Smooth muscle cell (in vitro differentiated cells): ENCODE data around the gene PRDM4. TPM values are rescaled to one million over a fixed set of nuclear protein-coding genes. Genes with fewer than 3 reads are reported as not detected.

Experiments
- DNase-seq: peaks from one replicate; lab custom pipeline; 2025; ENCODE audit not compliant: unreplicated experiment; lab: John Stamatoyannopoulos, UW
- H2AFZ ChIP-seq: fragments of 200-600 bp; sonication (generic); 2 replicates; pipeline ENCODE4 v1.6.0; 2016; ENCODE audit warnings: antibody characterized with exemption, low read depth, mild to moderate bottlenecking
- H3F3A ChIP-seq: fragments of 200-600 bp; sonication (generic); 2 replicates; pipeline ENCODE4 v1.6.0; 2017; ENCODE audit warnings: antibody characterized with exemption, low read depth
- H3K27ac ChIP-seq: fragments of 200-600 bp; sonication (generic); 2 replicates; pipeline ENCODE4 v1.5.1; 2016; ENCODE audit warnings: low read depth, mild to moderate bottlenecking
- H3K27me3 ChIP-seq: fragments of 200-600 bp; sonication (generic); 2 replicates; pipeline ENCODE4 v1.6.1; 2016; ENCODE audit warnings: low read depth, mild to moderate bottlenecking
- H3K36me3 ChIP-seq: fragments of 200-600 bp; sonication (generic); 2 replicates; pipeline ENCODE4 v1.5.1; 2016; ENCODE audit warnings: low read depth
- H3K4me1 ChIP-seq: fragments of 200-600 bp; sonication (generic); 2 replicates; pipeline ENCODE4 v1.5.1; 2016; ENCODE audit warnings: low read depth
- H3K4me2 ChIP-seq: fragments of 200-600 bp; sonication (generic); 2 replicates; pipeline ENCODE4 v1.6.0; 2016; ENCODE audit warnings: mild to moderate bottlenecking
- H3K4me3 ChIP-seq: fragments of 200-600 bp; sonication (generic); 2 replicates; pipeline ENCODE4 v1.5.1; 2016; ENCODE audit warnings: mild to moderate bottlenecking
- H3K79me2 ChIP-seq: fragments of 200-600 bp; sonication (generic); 2 replicates; pipeline ENCODE4 v1.6.0; 2016; ENCODE audit warnings: low read depth, mild to moderate bottlenecking
- H3K9ac ChIP-seq: fragments of 200-600 bp; sonication (generic); 2 replicates; pipeline ENCODE4 v1.6.0; 2016; ENCODE audit warnings: low read depth
- H3K9me3 ChIP-seq: fragments of 200-600 bp; sonication (generic); replicated peaks from 2 replicates; pipeline ENCODE4 v1.5.1; 2016; ENCODE audit warnings: low read depth
- H4K20me1 ChIP-seq: fragments of 200-600 bp; sonication (generic); 2 replicates; pipeline ENCODE4 v1.6.0; 2016; ENCODE audit warnings: low read depth
- CTCF ChIP-seq: fragments of 200-600 bp; sonication (generic); IDR thresholded peaks from 2 replicates; pipeline ENCODE4 v1.5.1; 2017; ENCODE audit warnings: borderline replicate concordance, mild to moderate bottlenecking, antibody characterized with exemption; ENCODE audit not compliant: insufficient read depth, poor library complexity, severe bottlenecking
- WGBS: methylation state at CpG from one replicate; pipeline ENCODE4 v1.1.7; 2016; ENCODE audit warnings: low lambda C conversion rate; 5-methylcytosine and 5-hydroxymethylcytosine counted together
- polyA plus RNA-seq: library from polyadenylated mRNA; unstranded; fragments of >200 nt; fragmentation: Nextera tagmentation; extraction: Ambion mirVana; gene quantifications from 2 replicates; pipeline ENCODE4 v1.2.1, GENCODE V29; 2016
- total RNA-seq: library from RNA; depleted of rRNA; stranded (reverse); fragments of >200 nt; gene quantifications from 2 replicates; pipeline ENCODE4 v1.2.3, GENCODE V29; 2014

The PRDM4 gene
- total and polyA plus RNA-seq, 2 experiments from 2014 or later, result 19.1 to 26.2 TPM

GRCh38 chr12:107765316-107765715 lies 4.4 kb upstream of the PRDM4 start:
- Histone ChIP-seq H3K4me2 (no peak overlapping the region), H3K9me3 (no peaks in the 10 kb centered on the region), H3K79me2 (peaks cover 3% of the 10 kb centered on the region), H3K27ac (no peak overlapping the region), H2AFZ (no peak overlapping the region), H3K4me1 (peaks cover 5% of the 10 kb centered on the region), H3K36me3 (no peaks in the 10 kb centered on the region), H4K20me1 (no peaks in the 10 kb centered on the region), H3F3A (peaks cover 6% of the 10 kb centered on the region), H3K27me3 (no peaks in the 10 kb centered on the region), H3K9ac (no peak overlapping the region), H3K4me3 (no peak overlapping the region)
- no peak for TF ChIP-seq CTCF
- DNase-seq, result no peak
- WGBS, result 82% methylated on average over 1 of the region's 1 CpG

- Histone ChIP-seq H2AFZ (no peak overlapping the region), H3K4me1 (peaks cover 10% of the 10 kb centered on the region), H3K9me3 (no peaks in the 10 kb centered on the region), H3F3A (peaks cover 6% of the 10 kb centered on the region), H3K27me3 (no peaks in the 10 kb centered on the region), H3K36me3 (no peaks in the 10 kb centered on the region), H3K27ac (no peak overlapping the region), H3K4me3 (no peak overlapping the region), H3K79me2 (peaks cover 8% of the 10 kb centered on the region), H3K4me2 (no peak overlapping the region), H4K20me1 (peaks cover 5% of the 10 kb centered on the region), H3K9ac (no peak overlapping the region)
- no peak for TF ChIP-seq CTCF
- DNase-seq, result no peak
- WGBS, result 77% methylated on average over 4 of the region's 4 CpGs
Observed at GRCh38 chr12:107764626-107765025, 3.7 kb upstream of the PRDM4 start.

GRCh38 chr12:107762874-107763273 lies 1.9 kb upstream of the PRDM4 start:
- H3K27me3 ChIP-seq, result no peaks in the 10 kb centered on the region
- H3K4me2 ChIP-seq, result no peak overlapping the region
- 79% methylated on average over 1 of the region's 1 CpG for WGBS
- TF ChIP-seq CTCF, result no peak
- no peak overlapping the region for H2AFZ ChIP-seq
- H3K9ac ChIP-seq, result no peak overlapping the region
- no peaks in the 10 kb centered on the region for H3K36me3 ChIP-seq
- H4K20me1 ChIP-seq, result peaks cover 21% of the 10 kb centered on the region
- no peak overlapping the region for H3K27ac ChIP-seq
- no peak overlapping the region for H3K4me3 ChIP-seq
- H3K79me2 ChIP-seq, result peaks cover 23% of the 10 kb centered on the region
- peaks cover 25% of the 10 kb centered on the region for H3K4me1 ChIP-seq
- peaks cover 6% of the 10 kb centered on the region for H3F3A ChIP-seq
- H3K9me3 ChIP-seq, result no peaks in the 10 kb centered on the region
- no peak for DNase-seq

- DNase-seq, result no peak
- H3K9ac ChIP-seq, result peak overlapping the region; percentile 80
Observed at GRCh38 chr12:107761502-107761904, 566 bp upstream of the PRDM4 start.

More at GRCh38 chr12:107761502-107761904, 566 bp upstream of the PRDM4 start:
- H3K4me3 ChIP-seq, result peak overlapping the region; percentile 86
- peaks cover 28% of the 10 kb centered on the region for H3K79me2 ChIP-seq
- 2% methylated on average over 12 of the region's 12 CpGs for WGBS
- H3K27me3 ChIP-seq, result no peaks in the 10 kb centered on the region
- H3K36me3 ChIP-seq, result peaks cover 6% of the 10 kb centered on the region
- H2AFZ ChIP-seq, result peak overlapping the region; percentile 100
- no peak for TF ChIP-seq CTCF
- peak overlapping the region; percentile 78 for H3K27ac ChIP-seq
- H3K9me3 ChIP-seq, result no peaks in the 10 kb centered on the region
- H3K4me2 ChIP-seq, result peak overlapping the region; percentile 96
- H4K20me1 ChIP-seq, result peaks cover 34% of the 10 kb centered on the region
- peaks cover 25% of the 10 kb centered on the region for H3K4me1 ChIP-seq
- H3F3A ChIP-seq, result peaks cover 6% of the 10 kb centered on the region
